Ammon's horn (tissue), 1 donor: ENCODE results near the gene COPS9.

Source experiments
- DNase-seq: peaks from one replicate; pipeline ENCODE4 v3.0.0-alpha.2; 2016; ENCODE audit warnings: low spot score

The COPS9 gene

DNA sequence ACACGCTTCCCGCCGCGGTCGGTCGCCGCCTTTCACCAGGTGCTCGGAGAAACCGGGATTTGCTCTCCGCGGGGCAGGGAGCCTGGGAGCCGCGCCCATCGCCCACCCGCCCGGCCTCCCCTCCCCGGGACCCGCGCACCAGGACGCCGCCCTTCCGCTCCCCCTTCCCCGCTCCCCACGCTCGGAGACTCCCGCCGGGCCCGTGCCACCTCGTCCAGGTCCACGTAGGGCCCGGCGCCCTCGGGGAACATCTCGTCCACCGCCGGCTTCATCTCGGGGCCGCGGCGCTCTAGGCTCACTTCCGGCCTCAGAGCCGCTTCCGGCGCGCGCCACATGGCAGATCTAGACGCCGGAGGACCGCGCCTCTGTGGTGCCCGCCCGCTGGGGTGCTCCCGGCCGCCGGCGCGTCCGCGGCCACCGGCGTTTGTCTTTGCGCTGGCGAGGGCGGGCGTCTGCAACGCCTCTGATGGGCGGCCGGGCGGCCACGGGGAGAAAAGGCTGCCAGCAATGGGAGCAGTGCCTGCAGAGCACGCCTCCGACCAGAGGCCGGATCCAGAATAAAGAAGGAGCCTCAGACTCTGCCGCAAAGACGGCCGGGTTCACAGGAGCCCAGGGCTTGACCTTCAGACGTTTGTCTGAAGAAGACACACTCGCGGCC, at the start of gene COPS9:
COPS9 (minus strand) TSS at position 293 of the 658 bp plus-strand sequence; CDS start at position 272, 21 bp downstream.
- DNase-seq: peak; percentile 88

GRCh38 chr2:240184656-240185055, 48.6 kb upstream of the COPS9 start:
- DNase-seq: no peak

DNA sequence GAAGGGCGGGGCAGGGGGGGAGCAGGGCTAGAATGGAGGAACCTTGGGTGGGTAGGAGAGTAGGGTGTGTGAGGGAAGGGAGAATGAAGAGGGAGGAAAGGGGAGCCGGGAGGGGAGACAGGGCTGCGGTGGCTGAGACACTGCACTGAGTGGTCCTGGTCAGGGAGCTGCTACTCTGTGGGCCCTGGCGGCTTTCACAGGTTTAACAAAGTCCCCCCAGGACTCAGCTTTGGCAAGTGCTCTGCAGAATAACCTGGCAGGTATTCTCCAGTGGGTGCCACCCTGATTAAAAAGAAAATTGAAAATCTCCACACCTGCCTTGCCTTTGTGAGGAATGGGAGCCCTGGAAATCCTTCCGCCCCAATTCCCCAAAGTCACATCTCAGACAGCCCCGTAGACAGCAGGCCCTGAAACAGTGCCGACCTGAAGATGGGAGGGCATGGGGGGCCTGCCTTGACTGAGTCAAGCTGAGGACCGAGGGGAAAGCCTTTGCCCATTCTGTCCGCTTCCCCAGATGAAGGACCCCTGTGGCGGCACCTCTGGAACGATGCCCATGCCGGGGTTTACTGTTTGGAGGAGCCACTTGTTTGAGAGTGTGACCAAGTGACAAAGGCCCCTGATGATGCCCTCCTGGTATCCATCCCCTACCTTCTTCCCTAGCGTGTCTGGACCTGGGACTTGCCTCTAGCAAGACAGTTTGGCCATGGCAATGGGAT, 47.9 kb upstream of the COPS9 start:
- no peak for DNase-seq

DNA sequence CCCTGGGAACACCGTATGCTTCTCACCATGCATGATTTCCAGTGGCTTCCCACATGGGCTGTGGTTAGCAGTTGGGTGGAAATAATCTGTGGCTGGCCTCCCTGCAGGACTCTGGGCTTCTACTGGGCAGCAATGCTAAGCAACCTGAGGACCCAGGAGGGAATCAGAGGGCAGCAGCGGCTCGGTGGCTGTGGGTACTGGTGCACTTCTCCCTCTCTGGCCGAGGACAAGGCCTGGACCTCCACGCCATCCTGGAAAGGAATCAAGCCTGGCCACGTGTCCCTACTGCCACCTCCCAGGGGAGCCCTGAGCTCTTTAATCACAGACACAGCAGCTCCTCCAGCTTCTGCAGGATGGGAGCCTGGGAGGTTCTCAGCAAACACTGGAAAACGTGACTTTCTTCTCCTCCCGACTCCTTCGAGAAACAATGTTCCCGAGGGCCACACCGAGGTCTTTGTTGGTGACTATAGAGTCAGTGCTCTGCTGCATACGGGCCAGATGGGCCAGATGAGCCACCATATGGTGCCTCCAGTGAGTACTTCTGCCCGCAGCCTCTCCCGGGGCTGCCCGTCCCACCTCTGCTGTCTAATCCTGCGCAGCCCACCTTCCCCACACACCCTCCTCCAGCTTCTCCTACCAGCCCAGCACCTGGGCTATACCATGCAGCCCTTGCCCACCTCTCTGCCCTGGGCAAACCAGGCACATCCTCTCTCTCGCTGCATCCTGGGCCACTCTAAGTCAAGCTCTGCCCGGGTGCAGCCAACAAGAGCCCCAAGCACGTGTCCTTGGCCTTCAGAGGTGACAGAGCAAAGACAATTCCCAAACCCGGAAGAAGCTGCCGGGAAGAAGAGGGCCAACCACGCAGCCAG, 47.1 kb upstream of the COPS9 start:
- no peak for DNase-seq

GRCh38 chr2:240182476-240182875, 46.4 kb upstream of the COPS9 start:
- no peak for DNase-seq

GRCh38 chr2:240182001-240182400, 45.9 kb upstream of the COPS9 start:
- no peak for DNase-seq

GRCh38 chr2:240179941-240180666, 44.0 kb upstream of the COPS9 start:
- DNase-seq: no peak

DNA sequence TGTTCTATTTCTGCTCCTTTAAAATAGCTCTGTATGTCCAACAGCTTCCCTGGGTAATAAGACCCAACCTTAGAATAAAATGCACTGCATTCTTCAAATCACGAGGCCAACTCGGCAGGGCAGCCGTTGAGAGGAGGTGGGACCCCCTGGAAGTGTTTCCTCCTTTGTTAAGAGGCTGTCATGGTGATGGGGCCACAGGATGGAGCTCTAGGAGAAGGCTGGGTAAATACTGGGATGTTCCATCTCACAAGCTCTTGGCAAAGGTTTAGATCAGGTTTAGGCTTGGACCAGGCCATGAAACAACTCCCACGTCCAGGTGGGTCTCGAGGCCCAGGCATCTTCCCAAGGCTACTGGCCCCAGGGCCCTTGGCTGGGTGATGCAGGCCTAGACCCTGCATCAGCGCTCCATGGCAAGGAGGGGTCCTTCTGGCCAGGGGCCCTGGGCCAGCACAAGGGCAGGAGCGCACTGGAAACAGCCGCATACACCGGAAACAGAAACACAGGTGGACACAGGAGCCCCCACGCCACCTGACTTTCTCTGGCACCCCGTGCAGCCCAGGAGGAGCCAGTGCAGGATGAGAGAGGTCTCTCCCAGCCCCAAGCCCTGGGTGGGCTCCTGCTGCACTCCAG, 43.2 kb upstream of the COPS9 start:
- DNase-seq: no peak

DNA sequence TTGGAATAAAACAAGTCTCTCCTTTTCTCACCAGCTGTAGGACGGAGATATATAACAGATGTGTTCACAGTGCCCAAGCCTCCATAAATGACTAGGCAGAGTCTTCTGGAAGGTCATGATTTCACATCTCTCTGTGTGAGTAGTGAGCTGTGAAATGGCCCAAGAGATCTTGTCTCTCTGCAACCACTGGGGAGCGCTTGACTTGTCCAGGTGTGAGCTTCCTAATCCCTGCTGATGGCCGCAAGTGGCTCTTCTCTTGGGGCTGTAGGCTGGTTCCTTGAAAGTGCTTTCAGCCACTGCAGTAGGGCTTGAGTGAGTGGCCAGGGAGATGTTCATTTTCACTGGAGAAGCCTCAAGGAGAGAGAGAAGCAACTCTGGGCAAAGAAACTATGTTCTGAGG, 42.5 kb upstream of the COPS9 start:
- DNase-seq: no peak

DNA sequence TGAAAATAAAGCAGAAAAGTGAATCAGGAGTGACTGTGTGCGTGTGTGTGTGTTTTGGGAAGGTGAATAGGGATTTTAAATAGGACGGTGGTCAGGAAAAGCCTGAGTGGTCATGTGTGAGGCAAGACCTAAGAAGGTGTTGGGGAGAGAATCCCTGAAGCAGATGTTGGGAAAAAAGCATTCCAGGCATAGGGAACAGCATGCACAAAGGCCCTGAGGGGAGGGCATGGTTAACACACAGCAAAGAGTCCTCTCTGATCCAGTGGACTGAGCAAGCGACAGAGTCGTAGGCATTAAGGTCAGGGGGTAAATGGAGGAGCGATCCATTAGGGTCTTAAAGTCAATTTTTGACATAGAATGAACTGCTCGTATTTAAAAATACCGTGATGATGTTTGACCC, 38.4 kb upstream of the COPS9 start:
- DNase-seq: no peak

- no peak for DNase-seq
These were observed 36.2 kb upstream of the COPS9 start for GRCh38 chr2:240172071-240172895.

- DNase-seq: no peak
These were observed 34.8 kb upstream of the COPS9 start for GRCh38 chr2:240170883-240171282.

- DNase-seq: no peak
These were observed 34.2 kb upstream of the COPS9 start for GRCh38 chr2:240170354-240170735.

- no peak for DNase-seq
These were observed 33.6 kb upstream of the COPS9 start for GRCh38 chr2:240169486-240170353.

DNA sequence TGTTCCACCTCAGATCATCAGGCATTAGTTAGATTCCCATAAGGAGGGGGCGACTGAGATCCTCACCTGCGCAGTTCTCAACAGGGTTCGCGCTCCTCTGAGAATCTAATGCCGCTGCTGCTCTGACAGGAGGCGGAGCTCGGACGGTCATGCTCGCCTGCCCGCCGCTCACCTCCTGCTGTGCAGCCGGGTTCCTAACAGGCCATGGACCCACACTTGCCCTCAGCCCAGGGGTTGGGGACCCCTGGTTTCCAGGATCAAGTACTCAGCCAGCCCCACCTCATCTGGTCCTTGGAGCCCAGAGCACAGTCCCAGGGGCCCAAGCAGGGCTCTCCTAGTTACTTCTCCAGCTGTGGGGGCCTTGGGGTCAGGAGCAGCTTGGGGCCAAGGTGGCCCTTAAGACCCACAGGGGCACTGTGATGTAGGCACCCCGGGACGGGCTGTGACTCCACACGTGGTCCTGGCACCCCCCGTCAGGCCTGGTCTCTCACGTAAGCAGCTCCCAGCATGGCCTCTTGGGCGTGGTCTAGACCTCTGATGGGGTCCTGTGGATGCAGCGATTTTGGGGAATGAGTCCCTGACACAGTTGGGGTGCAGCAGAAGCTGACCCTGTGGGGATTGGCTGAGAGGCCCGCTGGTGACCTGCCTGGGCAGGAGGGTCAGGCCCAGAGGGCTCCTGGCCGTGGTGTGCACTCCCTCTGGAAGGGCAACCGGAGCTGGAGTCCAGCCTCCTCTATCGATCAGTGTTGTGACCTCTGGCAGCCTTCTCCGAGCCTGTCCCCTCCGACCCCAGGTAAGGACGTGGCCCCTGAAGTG, 32.6 kb upstream of the COPS9 start:
- no peak for DNase-seq

DNA sequence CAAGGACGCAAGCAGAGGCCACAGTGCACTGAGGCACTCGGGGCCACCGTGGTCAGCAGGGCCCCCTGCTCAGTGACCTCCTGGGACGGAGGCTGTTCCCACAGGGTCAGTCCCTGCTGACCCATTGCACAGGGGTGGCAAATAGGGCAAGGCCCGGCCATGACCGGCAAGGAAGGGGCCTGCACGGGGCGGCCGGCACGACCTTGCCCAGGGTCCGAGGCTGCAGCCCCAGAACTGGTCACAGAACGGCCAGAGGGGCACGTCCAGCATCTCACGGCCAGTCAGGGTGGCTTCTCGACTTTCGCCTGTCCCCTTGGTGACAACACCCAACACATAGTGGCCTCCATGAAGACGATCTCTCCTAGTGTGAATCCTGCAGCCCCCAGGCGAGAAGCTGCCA, 31.9 kb upstream of the COPS9 start:
- DNase-seq: no peak

- DNase-seq: no peak
These were observed 31.4 kb upstream of the COPS9 start for GRCh38 chr2:240167588-240167880.

DNA sequence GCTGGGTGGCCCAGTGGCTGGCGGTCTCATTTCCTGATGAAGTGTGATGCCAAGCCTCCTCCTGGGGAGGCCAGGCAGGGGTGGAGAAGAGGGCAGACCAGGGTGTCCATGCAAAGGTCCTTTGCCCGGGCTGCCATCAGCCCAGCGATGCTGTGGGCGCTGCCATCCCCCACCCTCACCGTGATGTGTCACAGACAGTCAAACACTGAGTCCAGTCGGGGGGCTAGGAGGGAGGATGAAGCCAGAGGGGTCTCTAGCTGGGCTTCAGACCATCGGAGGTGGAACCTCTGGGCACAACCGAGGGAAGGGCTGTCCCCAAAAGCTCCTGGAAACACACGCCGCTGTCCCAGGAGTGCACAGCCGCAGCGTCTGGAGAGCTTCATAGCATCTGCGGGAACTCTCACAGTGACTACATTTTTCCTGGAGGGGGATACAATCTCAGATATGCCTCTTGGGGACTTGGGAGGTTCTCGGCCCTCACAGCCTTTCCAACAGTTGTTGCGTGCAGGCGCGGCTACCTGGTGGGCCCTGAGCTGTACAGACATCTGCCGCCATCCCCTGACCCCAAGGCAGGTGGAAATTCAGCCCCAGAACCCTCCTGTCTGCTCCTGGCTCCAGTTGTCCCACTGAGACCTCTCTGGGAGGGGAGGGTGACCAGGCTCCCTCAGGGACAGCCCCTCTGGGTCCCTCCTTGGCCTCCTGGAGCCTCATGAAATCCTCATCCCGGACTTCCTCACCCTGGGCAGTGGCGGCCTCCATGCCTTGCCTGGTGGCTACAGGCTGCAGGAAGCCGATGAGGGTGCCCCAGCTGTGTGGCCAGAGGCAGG, 30.9 kb upstream of the COPS9 start:
- no peak for DNase-seq
